ENCODE results near the gene EYS.

The EYS gene

DNA sequence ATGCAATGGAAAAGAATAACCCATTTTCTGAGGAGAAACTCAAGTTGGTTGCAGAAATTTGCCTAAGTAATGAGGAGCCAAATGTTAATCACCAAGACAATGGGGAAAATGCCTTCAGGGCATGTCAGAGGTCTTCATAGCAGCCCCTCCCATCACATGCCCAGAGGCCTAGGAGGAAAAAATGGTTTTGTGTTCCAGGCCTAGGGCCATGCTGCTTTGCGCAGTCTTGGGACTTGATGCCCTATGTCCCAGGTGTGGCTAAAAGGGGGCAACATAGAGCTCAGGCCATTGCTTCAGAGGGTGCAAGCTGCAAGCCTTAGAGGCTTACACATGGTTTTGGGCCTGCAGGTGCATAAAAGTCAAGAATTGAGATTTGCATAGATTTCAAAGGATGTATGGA is 485.9 kb downstream of the EYS start:
- H3K4me3 ChIP-seq (ENCODE audit: low read depth, low read length): no peak overlapping the region
- no peak for DNase-seq (ENCODE audit: low read depth)
- TF ChIP-seq, protein P1, sequence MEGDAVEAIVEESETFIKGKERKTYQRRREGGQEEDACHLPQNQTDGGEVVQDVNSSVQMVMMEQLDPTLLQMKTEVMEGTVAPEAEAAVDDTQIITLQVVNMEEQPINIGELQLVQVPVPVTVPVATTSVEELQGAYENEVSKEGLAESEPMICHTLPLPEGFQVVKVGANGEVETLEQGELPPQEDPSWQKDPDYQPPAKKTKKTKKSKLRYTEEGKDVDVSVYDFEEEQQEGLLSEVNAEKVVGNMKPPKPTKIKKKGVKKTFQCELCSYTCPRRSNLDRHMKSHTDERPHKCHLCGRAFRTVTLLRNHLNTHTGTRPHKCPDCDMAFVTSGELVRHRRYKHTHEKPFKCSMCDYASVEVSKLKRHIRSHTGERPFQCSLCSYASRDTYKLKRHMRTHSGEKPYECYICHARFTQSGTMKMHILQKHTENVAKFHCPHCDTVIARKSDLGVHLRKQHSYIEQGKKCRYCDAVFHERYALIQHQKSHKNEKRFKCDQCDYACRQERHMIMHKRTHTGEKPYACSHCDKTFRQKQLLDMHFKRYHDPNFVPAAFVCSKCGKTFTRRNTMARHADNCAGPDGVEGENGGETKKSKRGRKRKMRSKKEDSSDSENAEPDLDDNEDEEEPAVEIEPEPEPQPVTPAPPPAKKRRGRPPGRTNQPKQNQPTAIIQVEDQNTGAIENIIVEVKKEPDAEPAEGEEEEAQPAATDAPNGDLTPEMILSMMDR (IDR thresholded peaks at IDR 0.05; ENCODE audit: insufficient read depth, low read depth, low read length, missing control alignments): no peak

DNA sequence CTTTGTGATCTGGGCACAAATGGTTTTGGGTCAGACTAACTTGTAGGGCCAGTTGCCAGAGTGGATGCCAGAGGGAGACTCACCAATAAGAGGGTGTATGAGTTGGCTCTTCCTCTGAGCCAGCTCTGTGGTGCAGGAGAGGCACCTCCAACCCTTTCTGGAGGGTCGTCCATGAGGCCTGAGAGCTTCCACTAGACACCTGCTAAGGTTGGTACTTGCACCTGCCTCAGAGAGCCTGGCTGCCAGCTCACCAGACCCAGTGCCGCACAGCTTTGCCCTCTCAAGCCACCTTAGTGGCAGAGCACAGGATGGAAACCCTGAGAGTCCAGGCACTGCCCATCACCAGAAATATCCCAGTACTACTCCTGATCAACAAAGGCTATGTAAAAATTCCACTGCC is 504.3 kb downstream of the EYS start:
- TF ChIP-seq, protein P1 (IDR thresholded peaks at IDR 0.05; ENCODE audit: insufficient read depth, low read depth, low read length, missing control alignments): no peak
- H3K4me3 ChIP-seq (ENCODE audit: low read depth, low read length): no peak overlapping the region
- no peak for DNase-seq (ENCODE audit: low read depth)

DNA sequence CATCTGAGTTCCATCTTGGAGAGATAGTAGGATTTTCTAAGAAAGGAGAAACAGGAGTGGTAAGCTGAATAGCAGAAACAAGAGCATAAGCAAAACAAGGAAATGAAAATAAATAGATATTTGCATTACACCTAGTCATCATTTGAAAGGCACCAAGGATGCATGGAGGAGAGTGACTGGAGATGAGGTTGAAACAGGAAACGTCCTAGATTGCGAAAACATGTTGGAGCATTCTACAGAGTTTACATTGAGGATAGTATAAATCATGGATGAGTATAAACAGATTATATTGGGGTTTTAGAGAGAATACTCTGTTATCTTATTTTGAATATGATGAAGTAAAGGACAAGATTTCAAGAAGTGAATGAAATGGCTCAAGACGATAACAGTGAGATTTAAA is 507.3 kb downstream of the EYS start:
- no peak for DNase-seq (ENCODE audit: low read depth)
- no peak overlapping the region for H3K4me3 ChIP-seq (ENCODE audit: low read depth, low read length)
- TF ChIP-seq, protein P1 (IDR thresholded peaks at IDR 0.05; ENCODE audit: insufficient read depth, low read depth, low read length, missing control alignments): no peak

DNA sequence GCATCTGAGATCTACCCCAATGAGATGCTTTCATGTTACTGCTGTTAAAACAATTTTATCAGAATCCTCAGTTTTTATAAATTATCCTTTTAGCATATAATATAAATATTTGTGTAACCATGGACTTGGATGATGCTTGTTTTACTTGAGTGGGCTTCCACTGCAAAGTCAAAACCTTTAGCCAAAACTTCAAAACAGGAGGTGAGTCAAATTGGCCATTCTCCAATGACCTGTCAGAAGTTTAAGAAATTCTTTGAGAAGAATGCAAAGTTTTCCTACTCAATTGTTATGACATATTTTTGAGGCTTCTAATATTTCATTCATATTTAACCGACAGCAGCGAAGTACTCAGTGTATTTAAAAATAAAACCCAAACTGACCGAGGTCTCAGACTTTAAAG is 507.9 kb downstream of the EYS start:
- no peak overlapping the region for H3K4me3 ChIP-seq (ENCODE audit: low read depth, low read length)
- TF ChIP-seq, protein P1 (IDR thresholded peaks at IDR 0.05; ENCODE audit: insufficient read depth, low read depth, low read length, missing control alignments): no peak
- DNase-seq (ENCODE audit: low read depth): no peak

DNA sequence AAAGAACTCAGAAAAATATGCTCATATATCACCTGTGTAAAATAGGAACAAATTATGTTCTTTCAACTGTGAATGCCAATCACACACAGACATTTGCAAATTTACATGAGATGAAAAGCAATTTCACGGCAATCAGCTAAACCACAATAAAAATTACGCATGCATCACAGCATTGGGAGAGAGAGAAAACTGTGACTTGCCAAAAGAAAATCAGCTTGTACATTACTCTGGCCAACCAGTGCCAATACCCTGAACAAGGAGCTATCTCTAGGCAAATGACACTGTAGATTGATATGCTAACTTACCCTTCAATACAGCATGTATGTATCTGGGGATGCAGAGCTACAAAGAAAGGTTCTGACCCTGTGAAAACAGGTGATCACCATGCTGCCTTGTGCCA is 515.6 kb downstream of the EYS start:
- TF ChIP-seq, protein P1 (IDR thresholded peaks at IDR 0.05; ENCODE audit: insufficient read depth, low read depth, low read length, missing control alignments): no peak
- no peak overlapping the region for H3K4me3 ChIP-seq (ENCODE audit: low read depth, low read length)
- DNase-seq (ENCODE audit: low read depth): no peak

DNA sequence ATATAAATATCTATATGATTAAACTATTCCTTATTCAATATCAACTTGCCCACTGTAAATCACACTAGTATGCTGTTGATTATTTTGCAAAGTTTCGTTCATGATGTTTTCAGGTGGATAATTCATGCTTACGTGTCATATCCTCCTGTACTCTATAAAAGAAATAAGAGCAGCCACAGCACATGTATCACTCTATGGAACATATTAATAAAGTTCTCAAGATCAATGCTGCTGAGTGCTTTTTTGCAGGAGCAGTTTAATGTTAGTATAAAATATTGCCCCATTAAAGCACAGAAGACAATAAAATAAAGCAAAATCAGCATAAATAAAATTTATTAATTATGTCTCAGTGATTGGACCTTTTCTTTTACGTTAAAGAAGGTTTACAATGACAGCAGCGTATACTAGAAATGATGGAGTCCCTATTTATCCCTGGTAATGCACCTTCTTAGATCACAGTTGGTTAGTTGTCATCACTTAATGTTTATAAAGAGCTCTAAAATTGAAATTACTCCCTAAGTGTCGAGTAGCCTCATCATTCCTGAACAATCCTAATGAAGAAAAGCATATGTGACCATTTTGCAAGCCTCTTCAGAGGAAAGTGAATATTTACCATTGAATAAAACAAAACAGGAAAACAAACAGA is 517.7 kb downstream of the EYS start:
- no peak for DNase-seq (ENCODE audit: low read depth)
- TF ChIP-seq, protein P1 (IDR thresholded peaks at IDR 0.05; ENCODE audit: insufficient read depth, low read depth, low read length, missing control alignments): no peak
- no peak overlapping the region for H3K4me3 ChIP-seq (ENCODE audit: low read depth, low read length)

DNA sequence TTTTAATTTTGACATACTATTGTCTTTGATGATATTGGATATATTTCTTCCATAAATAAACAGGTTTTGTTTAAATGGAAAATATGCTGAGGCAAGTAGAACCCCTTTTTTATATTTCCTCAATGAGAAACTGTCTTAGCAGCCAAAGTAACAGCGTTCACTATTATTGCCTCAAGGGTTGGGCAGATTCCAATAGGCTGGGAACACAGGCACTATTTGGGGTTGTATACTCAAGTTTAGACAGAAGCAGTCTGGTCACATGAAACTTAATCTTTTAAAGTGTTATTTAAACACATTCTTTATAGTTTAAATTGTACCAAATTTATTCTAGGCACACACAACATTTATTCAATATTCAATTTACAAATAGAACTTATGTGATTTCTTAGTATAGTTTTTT is 520.2 kb downstream of the EYS start:
- TF ChIP-seq, protein P1 (IDR thresholded peaks at IDR 0.05; ENCODE audit: insufficient read depth, low read depth, low read length, missing control alignments): no peak
- no peak for DNase-seq (ENCODE audit: low read depth)
- H3K4me3 ChIP-seq (ENCODE audit: low read depth, low read length): no peak overlapping the region
